ENCODE data around the gene RXRG. TPM values are rescaled to one million over a fixed set of nuclear protein-coding genes. Genes with fewer than 3 reads are reported as not detected.

The RXRG gene
- total and polyA plus RNA-seq, 2 donors (not counting 3 experiments of a cell fraction or from before 2014, with no cell fraction given), result not detected

DNA sequence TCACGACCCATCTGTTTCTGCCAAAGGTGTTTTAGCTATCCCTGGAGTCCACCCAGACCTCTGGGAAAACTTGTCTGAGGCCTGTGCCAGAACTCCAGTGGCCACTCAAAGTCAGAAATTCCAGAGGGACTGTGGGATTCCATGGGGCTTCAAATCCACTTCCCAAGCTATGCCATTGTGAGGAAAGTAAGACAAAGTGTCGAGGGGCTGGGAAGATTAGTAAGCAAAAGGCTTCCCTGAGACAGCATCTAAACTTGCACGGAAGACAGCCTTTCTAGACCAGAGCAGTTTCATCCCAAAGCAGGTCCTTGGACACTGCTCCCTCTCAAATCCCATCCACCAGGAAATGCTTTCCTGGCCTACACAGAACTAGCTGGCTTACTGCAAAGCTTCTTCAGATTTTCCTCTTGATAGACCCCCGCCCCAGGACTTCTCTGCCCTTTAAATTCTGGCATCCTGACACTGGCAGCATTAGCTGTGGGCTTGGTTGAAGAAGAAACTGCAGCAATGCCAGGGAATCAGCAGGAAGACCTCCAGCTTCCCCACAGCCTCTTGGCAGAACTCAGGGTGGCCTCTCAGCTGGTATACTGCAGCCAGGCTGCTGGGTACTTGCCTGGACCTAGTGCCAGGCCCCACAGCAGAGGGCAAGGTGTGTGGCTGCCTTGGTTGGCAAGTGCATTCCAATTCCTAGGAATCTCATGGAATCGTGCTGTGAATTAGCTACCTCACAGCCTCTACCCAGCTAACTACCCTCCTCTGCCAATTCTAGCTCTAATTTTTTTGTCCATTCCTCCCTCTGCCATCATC, 61.1 kb downstream of the RXRG start:
- no TSS peak for BruUV-seq (replicated peaks)
- no peaks in the 10 kb centered on the region for H4K20me1 ChIP-seq (replicated peaks; ENCODE audit: control insufficient read depth, extremely low read depth, insufficient read depth, low read length)
- H3K27me3 ChIP-seq (ENCODE audit: control insufficient read depth in 2 of 2, insufficient read depth in 2 of 2, low read length in 2 of 2), result peaks cover 18 to 20% of the 10 kb centered on the region in 2 experiments
- POLR2A ChIA-PET, result no interaction called here
- no peaks in the 10 kb centered on the region for H3K9me3 ChIP-seq (replicated peaks; ENCODE audit: control insufficient read depth, insufficient read depth, low read length)
- no peaks in the 10 kb centered on the region for H3K9me1 ChIP-seq (replicated peaks; ENCODE audit: control insufficient read depth, extremely low read depth, insufficient read depth, low read length)
- intact Hi-C loops (cut with micrococcal nuclease), result no loop called here
- no peak overlapping the region for H3K9ac ChIP-seq (replicated peaks; ENCODE audit: extremely low read depth, insufficient read depth, low read length)
- dilution Hi-C loops (cut with MboI; ENCODE audit: extremely low pct_ligation_motif_present, low sequenced_read_pairs), result no loop called here
- no peak overlapping the region for H3K27ac ChIP-seq (ENCODE audit: insufficient read depth, low read depth, low read length)
- TF ChIP-seq POLR2AphosphoS5 (IDR thresholded peaks at IDR 0.05; ENCODE audit: insufficient read depth, low read depth, low read length), result no peak
- no peak for TF ChIP-seq MYC (IDR thresholded peaks at IDR 0.05; ENCODE audit: low read depth, low read length)
- no peak for TF ChIP-seq EZH2 (IDR thresholded peaks at IDR 0.05; ENCODE audit: borderline replicate concordance, low read depth, low read length, severe bottlenecking)
- TF ChIP-seq FOS (IDR thresholded peaks at IDR 0.05; ENCODE audit: borderline replicate concordance, insufficient read depth, low read length), result no peak
- H3K79me2 ChIP-seq (ENCODE audit: control insufficient read depth, insufficient read depth, low read length), result no peaks in the 10 kb centered on the region
- no peak overlapping the region for H3K4me2 ChIP-seq (ENCODE audit: insufficient read depth, low read length)
- no peak overlapping the region for H2AFZ ChIP-seq (ENCODE audit: low read depth, low read length)
- no peak overlapping the region for H3K4me3 ChIP-seq (replicated peaks in 1 of 3; ENCODE audit: insufficient read depth in 1 of 3, low read depth in 1 of 3, low read length in 3 of 3)
- H3K36me3 ChIP-seq (ENCODE audit: control insufficient read depth in 2 of 2, extremely low read depth in 1 of 2, insufficient read depth in 2 of 2, low read length in 2 of 2), result no peaks in the 10 kb centered on the region
- CTCF ChIA-PET, result interaction anchor here (1.6 to 2.7 kb wide), 4 partner anchors 9 to 209 kb away, joined by 7 to 21 read pairs (median 11); no protein-coding TSS in a partner anchor
- DNase-seq (ENCODE audit: low read depth, low spot score), result no peak
- H3K4me1 ChIP-seq (ENCODE audit: control insufficient read depth, extremely low read depth, insufficient read depth, low read length), result no peaks in the 10 kb centered on the region
- FAIRE-seq, result no peak

DNA sequence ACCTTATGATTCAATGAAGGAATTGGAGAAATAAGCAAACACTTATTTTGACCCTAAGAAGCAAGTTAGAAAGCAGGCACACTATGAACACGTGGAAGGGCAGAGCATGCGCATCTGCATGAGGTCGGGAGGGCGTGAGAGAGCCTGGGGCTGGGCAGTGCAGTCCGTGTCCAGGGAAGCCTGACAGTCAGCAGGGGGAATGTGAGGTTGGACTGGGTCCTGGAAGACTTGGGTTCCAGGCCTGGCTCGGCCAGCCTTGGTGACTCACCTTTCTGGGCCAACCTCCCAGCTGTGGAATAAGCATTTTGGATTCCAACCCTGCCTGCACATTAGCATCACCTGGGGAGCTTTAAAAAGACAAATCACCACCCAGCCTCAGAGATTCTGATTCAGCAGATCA, 61.9 kb downstream of the RXRG start:
- no peak for DNase-seq (ENCODE audit: low read depth, low spot score)

More for the DNA sequence above, 61.9 kb downstream of the RXRG start:
- no peak for TF ChIP-seq POLR2AphosphoS5 (IDR thresholded peaks at IDR 0.05; ENCODE audit: insufficient read depth, low read depth, low read length)
- TF ChIP-seq, protein P1, sequence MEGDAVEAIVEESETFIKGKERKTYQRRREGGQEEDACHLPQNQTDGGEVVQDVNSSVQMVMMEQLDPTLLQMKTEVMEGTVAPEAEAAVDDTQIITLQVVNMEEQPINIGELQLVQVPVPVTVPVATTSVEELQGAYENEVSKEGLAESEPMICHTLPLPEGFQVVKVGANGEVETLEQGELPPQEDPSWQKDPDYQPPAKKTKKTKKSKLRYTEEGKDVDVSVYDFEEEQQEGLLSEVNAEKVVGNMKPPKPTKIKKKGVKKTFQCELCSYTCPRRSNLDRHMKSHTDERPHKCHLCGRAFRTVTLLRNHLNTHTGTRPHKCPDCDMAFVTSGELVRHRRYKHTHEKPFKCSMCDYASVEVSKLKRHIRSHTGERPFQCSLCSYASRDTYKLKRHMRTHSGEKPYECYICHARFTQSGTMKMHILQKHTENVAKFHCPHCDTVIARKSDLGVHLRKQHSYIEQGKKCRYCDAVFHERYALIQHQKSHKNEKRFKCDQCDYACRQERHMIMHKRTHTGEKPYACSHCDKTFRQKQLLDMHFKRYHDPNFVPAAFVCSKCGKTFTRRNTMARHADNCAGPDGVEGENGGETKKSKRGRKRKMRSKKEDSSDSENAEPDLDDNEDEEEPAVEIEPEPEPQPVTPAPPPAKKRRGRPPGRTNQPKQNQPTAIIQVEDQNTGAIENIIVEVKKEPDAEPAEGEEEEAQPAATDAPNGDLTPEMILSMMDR (IDR thresholded peaks at IDR 0.05; ENCODE audit: extremely low read depth in 1 of 2, insufficient read depth in 1 of 2, low read depth in 1 of 2, low read length in 2 of 2), result no peak
- TF ChIP-seq, protein P2, sequence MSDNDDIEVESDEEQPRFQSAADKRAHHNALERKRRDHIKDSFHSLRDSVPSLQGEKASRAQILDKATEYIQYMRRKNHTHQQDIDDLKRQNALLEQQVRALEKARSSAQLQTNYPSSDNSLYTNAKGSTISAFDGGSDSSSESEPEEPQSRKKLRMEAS (IDR thresholded peaks at IDR 0.05; ENCODE audit: insufficient read depth, insufficient read length), result no peak
- H3K27ac ChIP-seq (ENCODE audit: insufficient read depth, low read depth, low read length), result no peak overlapping the region
- no peaks in the 10 kb centered on the region for H3K79me2 ChIP-seq (ENCODE audit: control insufficient read depth, insufficient read depth, low read length)
- BruUV-seq (replicated peaks), result no TSS peak
- H3K9me3 ChIP-seq (replicated peaks; ENCODE audit: control insufficient read depth, insufficient read depth, low read length), result no peaks in the 10 kb centered on the region
- H3K4me2 ChIP-seq (ENCODE audit: insufficient read depth, low read length), result no peak overlapping the region
- dilution Hi-C loops (cut with MboI; ENCODE audit: extremely low pct_ligation_motif_present, low sequenced_read_pairs) (no loop called here), intact Hi-C loops (cut with micrococcal nuclease) (no loop called here)
- no peak overlapping the region for H3K4me3 ChIP-seq (replicated peaks in 1 of 3; ENCODE audit: insufficient read depth in 1 of 3, low read depth in 1 of 3, low read length in 3 of 3)
- no peaks in the 10 kb centered on the region for H3K9me1 ChIP-seq (replicated peaks; ENCODE audit: control insufficient read depth, extremely low read depth, insufficient read depth, low read length)
- H3K9ac ChIP-seq (replicated peaks; ENCODE audit: extremely low read depth, insufficient read depth, low read length), result no peak overlapping the region
- no peak overlapping the region for H2AFZ ChIP-seq (ENCODE audit: low read depth, low read length)
- H3K27me3 ChIP-seq (ENCODE audit: control insufficient read depth in 2 of 2, insufficient read depth in 2 of 2, low read length in 2 of 2), result peaks cover 13 to 16% of the 10 kb centered on the region in 2 experiments
- no peak for FAIRE-seq
- CTCF ChIA-PET, result interaction anchor here (1.0 to 2.7 kb wide), 4 partner anchors 10 to 209 kb away, joined by 3 to 21 read pairs (median 12); no protein-coding TSS in a partner anchor
- H4K20me1 ChIP-seq (replicated peaks; ENCODE audit: control insufficient read depth, extremely low read depth, insufficient read depth, low read length), result no peaks in the 10 kb centered on the region
- no peaks in the 10 kb centered on the region for H3K36me3 ChIP-seq (ENCODE audit: control insufficient read depth in 2 of 2, extremely low read depth in 1 of 2, insufficient read depth in 2 of 2, low read length in 2 of 2)
- POLR2A ChIA-PET, result no interaction called here
- no peaks in the 10 kb centered on the region for H3K4me1 ChIP-seq (ENCODE audit: control insufficient read depth, extremely low read depth, insufficient read depth, low read length)

Measured in endothelial cell of umbilical vein (primary cell).